Subcutaneous adipose tissue (tissue), 4 donors: Measurements from ENCODE around the gene CCL5. TPM values are rescaled to one million over a fixed set of nuclear protein-coding genes. Genes with fewer than 3 reads are reported as not detected.

ENCODE experiments used
- total RNA-seq, 4 donors: library from RNA; depleted of rRNA; stranded (reverse); fragments of >200 nt; gene quantifications; one replicate each; pipeline ENCODE4 v1.1.0, GENCODE V29; 2016
- TF ChIP-seq, protein P1 (sequence below): fragments of 450-650 bp; IDR thresholded peaks from one replicate; pipeline ENCODE4 v1.5.1; 2016; ENCODE audit warnings: low read depth, mild to moderate bottlenecking, control low read depth, antibody characterized with exemption, moderate library complexity

Gene CCL5
- 10 to 100 TPM in 1 of 4 donors, 1 to 10 TPM in 1, under 1 TPM in 1, not detected in 1; 0.82 to 11.2 (median 6.8) TPM for total RNA-seq

GRCh38 chr17:35879773-35880654, at the start of gene CCL5:
Gene CCL5, minus strand, starts transcription at chr17:35880360.
- TF ChIP-seq, protein P1, sequence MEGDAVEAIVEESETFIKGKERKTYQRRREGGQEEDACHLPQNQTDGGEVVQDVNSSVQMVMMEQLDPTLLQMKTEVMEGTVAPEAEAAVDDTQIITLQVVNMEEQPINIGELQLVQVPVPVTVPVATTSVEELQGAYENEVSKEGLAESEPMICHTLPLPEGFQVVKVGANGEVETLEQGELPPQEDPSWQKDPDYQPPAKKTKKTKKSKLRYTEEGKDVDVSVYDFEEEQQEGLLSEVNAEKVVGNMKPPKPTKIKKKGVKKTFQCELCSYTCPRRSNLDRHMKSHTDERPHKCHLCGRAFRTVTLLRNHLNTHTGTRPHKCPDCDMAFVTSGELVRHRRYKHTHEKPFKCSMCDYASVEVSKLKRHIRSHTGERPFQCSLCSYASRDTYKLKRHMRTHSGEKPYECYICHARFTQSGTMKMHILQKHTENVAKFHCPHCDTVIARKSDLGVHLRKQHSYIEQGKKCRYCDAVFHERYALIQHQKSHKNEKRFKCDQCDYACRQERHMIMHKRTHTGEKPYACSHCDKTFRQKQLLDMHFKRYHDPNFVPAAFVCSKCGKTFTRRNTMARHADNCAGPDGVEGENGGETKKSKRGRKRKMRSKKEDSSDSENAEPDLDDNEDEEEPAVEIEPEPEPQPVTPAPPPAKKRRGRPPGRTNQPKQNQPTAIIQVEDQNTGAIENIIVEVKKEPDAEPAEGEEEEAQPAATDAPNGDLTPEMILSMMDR = no peak

DNA sequence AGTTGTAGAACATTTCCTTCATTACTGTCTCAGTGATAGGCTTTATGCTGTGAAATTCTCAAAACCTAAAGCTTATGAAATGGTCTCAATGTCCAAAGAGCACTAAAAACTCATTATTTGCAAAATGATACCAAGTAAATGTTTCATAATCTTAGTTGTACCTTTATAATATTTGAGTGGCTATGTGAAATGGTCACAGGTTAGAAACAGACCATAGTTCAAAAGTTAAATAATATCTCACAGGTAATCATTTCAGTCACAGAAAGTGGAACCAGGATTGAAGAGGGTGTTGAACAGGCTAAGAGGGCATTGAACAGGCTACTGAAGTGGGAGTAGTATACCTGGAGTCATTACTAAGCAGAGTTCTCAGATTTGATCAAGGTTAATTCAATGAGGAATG, 47.6 kb upstream of the CCL5 start:
- TF ChIP-seq, protein P1 = no peak

GRCh38 chr17:35923609-35924114, 43.5 kb upstream of the CCL5 start:
- TF ChIP-seq, protein P1 = no peak

DNA sequence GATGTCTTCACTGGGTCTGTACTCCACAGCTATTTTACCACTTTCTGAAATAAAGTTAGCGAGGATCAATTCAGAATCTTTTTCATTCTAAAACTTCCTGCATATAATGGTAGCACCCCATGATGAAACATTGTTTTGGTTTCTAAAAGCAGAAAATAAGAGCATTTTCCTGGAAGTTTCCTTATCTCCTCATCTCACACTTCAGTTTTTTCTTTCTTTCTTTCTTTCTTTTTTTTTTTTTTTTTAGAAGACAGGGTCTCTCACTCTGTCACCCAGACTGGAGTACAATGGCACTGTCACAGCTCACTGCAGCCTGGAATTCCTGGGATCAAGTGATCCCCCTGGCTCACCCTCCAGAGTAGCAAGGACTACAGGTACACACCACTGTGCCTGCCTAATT, 40.1 kb upstream of the CCL5 start:
- TF ChIP-seq, protein P1 = no peak

DNA sequence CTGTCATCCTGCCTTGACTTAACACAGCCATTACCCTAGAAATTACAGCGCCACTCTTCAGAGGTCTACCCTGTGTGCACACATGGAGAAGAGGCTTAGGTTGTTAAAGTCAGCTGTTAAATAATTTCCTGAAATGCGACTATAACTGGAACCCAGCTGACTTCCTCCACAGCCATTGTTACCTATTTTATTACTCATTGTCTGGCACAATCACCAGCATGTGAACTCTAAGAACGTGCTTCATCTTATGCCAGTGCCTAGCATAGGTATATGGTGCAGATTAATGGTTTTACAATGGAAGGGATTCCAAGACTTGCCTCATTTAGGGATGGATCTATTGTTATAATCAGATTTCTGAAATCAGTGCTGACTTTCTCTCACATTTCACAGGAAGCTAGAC, 38.5 kb upstream of the CCL5 start:
- TF ChIP-seq, protein P1 = no peak

GRCh38 chr17:35917519-35918213, 37.5 kb upstream of the CCL5 start:
- TF ChIP-seq, protein P1 = no peak
